Left renal cortex interstitium (tissue), 4 donors: ENCODE results near the gene PRDM13. TPM values are rescaled to one million over a fixed set of nuclear protein-coding genes. Genes with fewer than 3 reads are reported as not detected.

Experiments used
- DNase-seq, 4 donors: peaks; one replicate each; pipeline ENCODE4 v3.0.0-alpha.2; 2013; ENCODE audit warnings: low read depth in 4 of 4, low spot score in 2 of 4, missing footprints in 1 of 4
- polyA plus RNA-seq, 4 donors: library from polyadenylated mRNA; unstranded; fragments of 120-200 nt; gene quantifications; one replicate each; pipeline ENCODE4 v1.2.1, GENCODE V29; 2013; ENCODE audit not compliant: insufficient read length in 4 of 4

The PRDM13 gene
- polyA plus RNA-seq, 4 donors = not detected

DNA sequence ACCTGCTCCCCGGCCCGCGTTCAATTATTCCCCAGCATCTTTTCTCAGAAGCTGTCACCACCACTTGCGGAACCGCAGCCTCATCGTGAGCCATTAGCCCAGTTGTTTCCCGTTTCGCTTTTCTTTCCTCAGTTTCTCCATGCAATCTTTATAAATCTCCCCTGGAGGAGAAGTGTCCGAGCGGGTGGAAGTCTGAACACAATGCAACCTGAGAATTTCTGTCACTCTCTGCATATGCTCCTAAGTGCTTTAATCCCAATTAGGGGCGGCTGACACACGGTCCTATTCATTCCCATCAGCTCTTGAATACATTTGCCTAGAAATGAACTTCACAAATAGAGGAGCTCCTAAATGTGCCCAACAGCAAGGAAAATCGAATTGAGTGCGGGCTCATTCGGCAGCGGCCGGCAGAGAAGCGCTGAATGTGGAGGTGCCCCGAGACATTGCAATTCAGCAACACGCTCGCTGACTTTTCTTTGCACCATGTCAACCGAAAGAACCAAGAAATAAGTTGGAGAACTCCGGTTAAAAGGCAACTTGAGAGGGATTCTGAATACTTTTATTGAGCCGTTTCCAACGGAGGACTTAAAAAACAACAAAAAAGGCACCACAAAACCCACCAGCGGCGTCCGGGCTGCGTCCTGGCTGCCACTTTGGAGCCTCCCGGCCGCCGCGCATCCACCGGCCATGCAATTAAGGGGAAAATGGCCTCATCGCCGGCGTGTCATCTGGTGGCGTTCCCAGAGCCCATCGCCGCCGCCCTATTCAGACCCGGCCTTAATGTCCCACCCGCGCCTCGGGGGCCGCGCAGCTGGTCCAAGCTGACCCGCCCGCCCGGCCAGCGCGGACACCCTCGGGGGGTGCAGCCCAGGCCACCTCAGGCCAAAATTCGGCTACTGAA lies 3.9 kb upstream of the PRDM13 start:
- DNase-seq = no peak

DNA sequence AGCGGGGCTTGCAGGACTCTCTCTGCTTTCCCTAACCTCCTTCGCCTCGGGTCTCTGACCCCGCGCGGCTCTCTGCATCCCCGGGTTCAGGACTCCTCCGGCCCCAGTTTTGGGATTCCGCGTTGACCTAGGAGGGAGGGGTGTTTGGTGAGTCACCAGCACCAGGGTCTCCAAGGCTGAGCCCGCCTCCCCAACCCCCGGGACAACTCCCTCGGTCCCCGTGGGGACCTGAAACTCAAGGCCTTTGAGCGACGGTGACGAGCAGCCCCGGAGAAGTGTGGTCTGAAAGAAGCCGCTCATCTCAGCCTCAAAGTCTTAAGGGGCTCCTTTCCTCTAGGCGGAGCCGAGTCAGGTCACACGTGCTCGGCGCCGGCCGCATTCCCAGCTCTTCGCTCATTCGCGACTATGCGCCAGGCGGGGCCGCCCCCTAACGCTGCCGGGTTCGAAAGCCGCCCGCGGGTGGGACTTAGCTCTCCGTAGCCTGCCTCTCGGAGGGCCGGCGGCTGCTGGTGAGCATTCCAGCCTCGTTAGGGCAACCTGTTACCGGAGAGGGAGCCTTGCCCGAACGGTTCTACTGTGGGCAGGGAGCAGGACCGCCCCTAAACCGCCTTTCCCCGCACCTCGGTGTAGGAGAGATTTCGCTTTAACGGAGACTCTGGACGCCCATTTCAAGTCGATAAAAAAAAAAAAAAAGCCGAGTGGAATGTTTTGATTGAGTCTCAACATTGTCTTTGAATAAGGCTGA lies 3.0 kb upstream of the PRDM13 start:
- no peak for DNase-seq

DNA sequence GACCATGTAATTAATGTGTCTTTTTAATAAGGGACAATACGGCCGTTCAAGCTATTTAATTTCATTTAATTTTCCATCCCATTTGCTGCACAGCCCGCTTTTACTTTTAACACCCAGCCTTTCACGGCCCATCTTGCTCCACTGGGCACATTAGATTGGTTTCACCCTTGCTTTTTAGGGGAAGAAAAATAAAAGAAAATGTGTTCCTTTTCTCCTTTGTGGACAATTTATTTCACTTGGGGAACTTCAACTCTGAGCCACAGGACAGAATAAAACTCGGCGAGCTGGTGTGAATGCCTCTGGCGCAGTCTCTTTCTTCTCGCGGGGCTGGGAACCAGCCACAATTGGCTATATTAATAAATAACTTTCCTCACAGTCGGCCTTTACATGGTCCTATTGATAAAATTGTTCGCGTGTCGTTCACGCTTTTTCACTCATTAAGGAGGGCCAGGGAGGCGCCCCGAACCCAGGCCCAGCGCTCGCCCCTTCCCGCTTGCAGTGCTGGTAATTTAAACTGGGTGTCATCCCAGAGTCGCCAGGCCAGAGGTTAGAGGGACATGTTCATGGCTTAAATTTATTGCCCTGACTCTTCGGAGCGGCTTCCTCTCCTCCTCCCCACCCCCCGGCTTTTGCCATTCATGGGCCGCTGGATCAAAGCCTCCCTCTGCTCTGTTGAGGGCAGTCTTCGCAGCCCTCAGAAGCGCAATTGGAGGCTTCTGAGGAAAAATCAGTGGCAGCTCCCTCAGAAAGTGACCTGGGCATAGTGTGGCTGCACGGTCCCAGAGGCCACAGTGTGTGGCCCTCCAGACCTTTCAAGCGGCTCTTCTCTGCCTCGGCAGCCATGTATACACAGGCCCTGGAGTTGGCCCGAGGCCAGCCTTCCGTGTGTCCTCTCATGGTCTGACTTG lies 2.2 kb upstream of the PRDM13 start:
- no peak for DNase-seq

DNA sequence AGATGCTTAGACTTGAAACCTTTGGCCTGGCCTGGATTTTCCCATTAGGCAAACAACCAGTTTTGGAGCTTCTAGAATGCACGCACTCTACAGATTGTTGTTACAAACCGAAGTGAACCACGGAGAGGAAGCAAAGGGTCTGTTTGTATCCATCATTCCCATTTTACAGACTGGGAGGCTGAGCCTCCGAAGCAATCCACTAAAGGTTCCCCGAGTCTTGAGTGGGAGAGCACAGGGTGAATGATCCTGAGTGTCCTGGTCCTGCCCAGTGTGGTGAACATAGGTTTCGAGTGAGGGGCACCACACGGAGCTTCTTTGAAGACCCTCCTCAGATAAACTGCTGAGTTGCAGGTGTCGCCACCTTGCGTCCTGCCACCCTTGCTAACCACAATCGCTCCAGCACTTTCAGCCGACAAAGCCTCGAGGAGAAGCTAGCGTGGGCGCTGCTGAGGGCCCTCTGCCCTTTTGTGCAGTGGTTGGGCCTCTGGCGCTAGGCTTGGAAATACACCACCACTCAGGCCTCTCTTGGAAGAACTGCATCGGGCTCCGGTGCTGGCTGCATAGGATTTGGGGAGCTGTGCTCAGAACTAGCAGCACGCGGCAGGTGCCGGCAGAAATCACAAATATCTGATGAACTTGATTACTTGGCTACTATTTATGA lies 1.4 kb upstream of the PRDM13 start:
- DNase-seq = no peak

DNA sequence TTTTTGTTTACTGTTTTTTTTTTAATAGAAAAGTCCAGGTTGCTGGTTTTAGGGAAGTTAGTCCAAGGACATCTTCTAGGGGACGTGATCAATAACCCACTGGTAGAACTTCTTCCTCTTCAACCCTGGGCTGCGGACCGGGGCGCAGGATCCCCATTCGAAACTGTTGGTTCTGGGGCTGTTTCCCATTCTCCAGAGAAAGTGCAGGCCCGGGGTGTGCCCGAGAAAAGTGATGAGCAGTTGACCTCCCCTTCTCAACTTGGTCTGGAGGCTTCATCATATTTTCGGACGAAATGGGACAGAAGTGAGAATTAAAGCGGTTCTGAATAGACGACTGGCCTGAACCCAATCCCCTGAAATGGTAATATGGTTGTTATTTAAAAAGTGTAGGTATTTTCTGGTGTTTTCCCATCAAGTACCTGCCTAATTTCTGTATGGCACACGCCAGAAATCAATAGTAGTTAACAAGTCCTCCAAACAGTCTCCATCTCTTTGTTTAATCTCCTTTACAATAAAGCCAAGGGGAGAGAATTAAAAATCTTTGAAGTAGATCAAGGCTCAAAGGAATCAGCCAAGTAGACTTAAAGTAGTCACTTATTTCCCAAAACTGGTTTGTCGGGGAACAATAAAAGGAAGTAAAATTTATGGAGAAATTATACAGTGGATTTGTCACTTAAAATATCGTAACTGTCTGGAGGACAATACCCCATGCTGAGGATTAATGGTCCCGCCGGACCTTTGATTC lies 550 bp upstream of the PRDM13 start:
- no peak for DNase-seq

DNA sequence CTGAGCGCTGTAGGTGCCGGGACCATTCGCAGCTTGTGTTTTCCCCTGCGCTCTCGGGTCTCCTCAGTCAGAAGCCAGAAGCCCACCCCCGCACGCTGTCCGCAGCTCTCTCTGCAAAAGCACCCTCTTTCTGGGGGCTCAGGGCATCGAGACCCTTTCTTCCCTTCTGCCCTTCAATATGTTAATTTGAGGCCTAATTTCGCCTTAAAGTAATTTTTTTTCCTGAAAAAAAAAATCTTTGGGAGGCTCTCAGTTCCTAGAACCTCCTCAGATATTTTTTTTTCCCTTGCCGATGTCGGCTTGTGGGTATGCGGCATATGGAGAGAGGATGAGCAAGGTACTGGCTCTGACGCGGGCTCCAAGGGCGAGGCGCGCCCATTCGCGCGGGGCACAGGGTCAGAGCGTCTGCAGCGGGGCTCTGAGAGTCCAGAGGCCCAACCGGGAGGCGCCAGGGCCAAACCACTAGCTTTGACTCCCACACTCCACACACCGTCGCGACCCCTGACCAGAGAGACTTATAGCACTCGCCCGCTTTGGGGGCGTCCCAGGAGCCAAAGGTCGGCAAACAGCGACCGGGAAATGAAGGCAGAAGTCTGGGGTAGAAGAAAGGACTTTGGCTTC lies 893 bp downstream of the PRDM13 start:
- no peak for DNase-seq

DNA sequence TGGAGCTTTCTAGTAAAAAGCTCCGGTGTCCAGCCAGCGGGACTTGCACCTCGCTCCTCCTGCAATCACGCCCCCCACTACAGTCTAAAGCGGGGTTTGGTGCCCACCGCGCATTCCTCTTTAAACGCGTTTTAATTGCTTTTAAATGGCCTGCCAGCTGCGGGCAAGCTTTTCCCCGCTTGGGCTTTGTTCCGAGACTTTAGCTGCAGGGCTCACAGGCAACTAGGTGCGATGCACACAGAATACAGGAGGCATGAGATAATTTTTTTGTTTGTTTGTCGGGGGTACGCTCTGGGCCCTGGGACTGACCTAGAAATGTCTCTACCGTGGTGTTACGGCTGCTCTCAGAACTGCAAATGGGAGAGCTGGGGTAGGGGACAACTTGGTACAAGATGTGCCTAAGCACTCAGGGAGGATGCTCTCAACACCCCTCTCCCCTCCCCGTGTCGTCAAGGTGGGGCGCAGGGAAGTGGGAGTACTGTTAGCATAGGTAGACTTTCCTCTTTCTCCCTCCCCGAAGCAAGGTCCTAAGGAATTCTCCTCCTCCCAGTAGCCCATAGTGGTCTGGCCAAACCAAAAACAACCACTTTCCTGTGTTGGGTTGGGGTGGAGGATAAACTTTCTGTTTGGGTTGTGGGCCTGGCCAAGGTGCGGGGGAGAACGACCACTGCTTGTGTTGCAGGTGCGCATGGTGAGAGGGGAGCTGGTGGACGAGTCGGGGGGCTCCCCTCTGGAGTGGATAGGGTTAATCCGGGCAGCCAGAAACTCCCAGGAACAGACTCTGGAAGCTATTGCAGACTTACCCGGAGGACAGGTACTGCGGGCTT lies 1.6 kb downstream of the PRDM13 start:
- no peak for DNase-seq

DNA sequence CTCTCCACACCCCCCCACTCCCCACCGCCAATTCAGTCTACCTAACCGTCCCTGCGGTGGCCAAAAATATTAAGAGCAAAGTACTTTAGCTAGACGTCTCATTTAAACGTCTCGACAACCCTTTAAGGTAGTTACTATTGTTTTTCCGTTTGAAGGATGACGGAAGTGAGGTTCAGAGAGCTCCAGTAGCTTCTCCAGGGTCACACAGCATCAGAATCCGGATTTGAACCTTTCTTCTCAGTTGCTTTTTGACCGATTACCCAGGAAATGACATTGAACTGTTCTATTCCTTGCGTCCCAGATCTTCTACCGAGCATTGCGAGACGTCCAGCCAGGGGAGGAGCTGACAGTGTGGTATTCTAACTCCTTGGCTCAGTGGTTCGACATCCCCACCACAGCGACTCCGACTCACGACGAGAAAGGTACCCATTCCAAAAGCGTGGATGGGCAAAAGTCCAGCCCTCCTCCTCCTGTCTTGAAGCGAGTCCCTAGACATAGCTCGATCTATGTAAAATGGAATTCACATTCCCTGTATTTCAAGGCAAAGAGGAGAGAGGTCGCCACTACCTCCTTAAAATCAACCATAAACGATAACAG lies 2.4 kb downstream of the PRDM13 start:
- DNase-seq = no peak

DNA sequence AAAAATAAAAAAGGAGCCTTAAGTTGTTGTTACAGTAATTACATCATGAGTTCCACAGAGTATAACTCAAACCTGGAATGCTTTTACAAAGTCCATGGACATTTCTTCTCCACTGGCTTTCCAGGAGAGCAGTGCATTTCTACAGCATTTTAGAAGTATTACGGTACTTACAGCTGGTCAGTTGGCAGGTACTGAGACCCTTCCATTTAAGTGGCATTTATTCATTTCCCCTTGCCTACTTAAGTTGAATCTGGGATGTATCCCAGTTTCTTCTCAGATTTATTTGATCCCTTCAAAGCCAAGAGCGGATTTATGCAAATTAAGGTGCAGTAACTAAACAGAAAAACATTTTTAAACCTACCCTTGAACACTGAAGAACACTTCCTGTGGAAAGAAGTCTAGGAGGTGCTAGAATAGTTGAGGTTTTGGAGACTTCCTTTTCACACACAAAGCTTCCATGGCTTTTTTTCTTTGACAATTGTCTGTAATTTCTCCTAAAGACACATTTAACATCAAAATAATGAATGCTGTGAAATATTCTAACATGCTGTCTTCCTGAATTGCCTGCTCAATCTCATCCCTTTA lies 3.4 kb downstream of the PRDM13 start:
- DNase-seq = no peak

DNA sequence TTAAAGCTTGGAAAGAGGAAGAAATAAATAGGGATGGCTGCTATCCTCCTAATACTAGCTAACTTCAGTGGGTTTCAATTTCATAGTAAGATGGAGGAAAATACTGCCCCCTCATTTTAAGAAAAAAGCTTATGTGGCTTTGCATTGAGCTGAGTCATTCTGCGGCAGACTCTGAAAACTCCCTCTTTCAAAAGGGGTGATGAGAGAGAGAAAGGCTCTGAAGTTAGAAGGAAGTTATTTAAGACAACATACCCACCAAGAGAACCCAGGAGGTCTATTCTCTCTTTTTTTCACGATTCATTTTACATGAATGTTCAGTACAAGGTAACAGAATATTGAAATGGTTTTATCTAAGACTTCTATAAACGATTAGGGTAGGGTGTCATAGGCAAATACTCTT lies 4.5 kb downstream of the PRDM13 start:
- no peak for DNase-seq

DNA sequence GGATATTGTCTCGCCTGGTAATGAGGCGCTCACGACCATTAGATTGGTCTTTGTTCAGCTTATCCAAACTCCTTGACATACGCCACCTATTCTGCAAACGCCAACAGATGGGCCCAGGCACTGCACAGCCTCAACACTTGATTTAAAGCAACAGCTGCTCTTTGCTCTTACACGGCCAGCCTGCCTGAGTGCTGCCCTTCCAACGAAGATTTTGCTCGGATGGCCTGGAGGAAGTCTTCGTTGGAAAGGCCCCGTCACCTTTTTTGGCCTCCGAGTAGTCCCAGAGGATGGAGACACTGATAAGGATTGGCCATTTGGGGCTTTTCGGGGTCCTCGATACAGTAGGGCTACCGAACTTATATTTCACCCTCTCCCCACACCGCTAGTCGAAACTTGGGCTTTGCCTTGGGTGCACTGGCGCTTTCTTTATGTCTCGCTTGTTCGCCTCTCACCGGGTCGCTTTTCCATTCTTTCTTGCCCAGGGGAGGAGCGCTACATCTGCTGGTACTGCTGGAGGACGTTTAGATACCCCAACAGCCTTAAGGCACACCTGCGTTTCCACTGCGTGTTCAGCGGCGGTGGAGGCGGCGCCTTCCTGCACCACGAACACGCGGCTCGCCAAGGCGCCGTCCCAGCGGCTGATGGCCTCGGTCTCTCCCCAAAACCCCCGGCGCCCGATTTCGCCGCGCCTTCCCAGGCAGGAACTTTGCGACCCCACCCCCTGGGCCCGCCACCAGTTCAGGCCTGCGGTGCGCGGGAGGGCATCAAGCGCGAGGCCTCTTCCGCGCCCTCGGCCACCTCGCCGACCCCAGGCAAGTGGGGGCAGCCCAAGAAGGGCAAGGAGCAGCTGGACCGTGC lies 6.1 kb downstream of the PRDM13 start:
- no peak for DNase-seq

DNA sequence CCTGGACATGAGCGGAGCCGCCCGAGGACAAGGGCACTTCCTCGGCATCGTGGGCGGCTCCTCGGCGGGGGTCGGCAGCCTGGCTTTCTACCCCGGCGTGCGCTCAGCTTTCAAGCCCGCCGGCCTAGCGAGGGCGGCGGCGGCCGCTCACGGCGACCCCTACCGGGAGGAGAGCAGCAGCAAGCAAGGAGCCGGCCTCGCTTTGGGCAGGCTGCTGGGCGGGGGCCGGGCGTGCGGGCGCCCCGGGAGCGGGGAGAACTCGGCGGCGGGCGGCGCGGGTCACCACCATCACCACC lies 6.7 kb downstream of the PRDM13 start:
- no peak for DNase-seq

DNA sequence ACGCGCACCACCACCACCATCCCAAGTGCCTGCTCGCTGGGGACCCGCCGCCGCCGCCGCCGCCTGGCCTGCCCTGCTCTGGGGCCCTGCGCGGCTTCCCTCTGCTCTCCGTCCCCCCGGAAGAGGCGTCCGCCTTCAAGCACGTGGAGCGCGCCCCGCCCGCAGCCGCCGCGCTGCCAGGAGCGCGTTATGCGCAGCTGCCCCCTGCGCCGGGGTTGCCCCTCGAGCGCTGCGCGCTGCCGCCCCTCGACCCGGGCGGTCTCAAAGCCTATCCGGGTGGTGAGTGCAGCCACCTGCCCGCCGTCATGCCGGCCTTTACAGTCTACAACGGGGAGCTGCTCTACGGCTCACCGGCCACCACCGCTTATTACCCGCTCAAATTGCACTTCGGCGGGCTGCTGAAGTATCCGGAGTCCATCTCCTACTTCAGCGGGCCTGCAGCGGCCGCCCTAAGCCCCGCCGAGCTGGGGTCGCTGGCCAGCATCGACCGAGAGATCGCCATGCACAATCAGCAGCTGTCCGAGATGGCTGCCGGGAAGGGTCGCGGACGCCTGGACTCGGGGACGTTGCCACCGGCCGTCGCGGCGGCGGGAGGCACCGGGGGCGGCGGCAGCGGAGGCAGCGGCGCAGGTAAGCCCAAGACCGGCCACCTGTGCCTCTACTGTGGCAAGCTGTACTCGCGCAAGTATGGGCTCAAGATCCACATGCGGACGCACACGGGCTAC lies 7.2 kb downstream of the PRDM13 start:
- DNase-seq = no peak

DNA sequence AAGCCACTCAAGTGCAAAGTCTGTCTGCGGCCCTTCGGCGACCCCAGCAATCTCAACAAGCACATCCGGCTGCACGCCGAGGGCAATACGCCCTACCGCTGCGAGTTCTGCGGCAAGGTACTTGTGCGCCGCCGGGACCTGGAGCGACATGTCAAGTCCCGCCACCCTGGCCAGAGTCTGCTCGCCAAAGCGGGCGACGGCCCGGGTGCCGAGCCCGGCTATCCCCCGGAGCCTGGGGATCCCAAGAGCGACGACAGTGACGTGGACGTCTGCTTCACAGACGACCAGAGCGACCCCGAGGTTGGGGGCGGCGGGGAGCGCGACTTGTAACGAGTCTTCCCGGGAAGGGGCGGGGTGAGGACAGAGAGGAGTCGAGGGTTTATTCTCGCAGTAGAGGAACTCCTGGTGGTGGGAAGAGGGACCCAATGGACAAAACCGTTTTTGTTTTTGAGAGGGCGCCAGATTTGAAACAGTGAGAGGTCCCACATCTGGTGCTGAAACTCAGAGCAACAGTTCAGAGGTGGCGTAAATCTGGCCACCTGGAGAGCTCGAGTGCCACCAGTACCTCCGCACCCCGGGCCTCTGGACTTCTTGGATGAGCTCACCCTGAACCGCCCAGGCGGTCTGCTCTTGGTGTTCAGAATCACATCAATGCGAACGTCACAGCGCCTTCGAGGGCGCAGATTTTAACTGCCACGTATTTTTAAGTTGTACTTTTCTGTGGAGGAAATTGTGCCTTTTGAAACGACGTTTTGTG lies 8.0 kb downstream of the PRDM13 start:
- no peak for DNase-seq

DNA sequence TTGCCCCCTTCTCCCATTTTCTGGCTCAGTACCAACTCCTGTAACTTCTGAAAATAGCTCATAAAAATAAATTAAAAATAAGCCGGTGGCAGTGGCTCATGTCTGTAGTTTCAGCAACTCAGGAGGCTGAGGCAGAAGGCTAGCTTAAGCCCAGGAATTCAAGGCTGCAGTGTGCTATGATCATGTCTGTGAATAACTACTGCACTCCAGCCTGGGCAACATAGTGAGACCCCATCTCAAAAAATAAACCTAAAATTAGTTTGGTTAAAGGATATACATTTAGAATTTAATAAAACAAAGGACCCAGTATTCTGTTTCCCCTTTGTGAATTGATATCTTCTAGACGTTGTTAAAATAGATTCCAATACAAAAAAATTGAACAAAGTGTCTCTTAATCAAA lies 10.5 kb downstream of the PRDM13 start:
- DNase-seq = no peak
